Neural progenitor cell (in vitro differentiated cells): ENCODE data around the gene LPO.

Experiments used
- CTCF ChIP-seq: fragments of 200-600 bp; sonication (generic); IDR thresholded peaks from 2 replicates; pipeline ENCODE4 v1.5.1; 2017; ENCODE audit warnings: antibody characterized with exemption, mild to moderate bottlenecking
- EZH2 ChIP-seq: fragments of 200-600 bp; sonication (generic); IDR thresholded peaks from 2 replicates; pipeline ENCODE4 v1.6.1; 2017; ENCODE audit warnings: antibody characterized with exemption, mild to moderate bottlenecking, moderate library complexity
- EZH2phosphoT487 ChIP-seq: fragments of 200-600 bp; sonication (generic); IDR thresholded peaks from 2 replicates; pipeline ENCODE4 v1.6.1; 2017; ENCODE audit warnings: antibody characterized with exemption

GRCh38 chr17:58313815-58314705 is 75.7 kb downstream of the LPO start:
- TF ChIP-seq CTCF (no peak), EZH2 (no peak), EZH2phosphoT487 (no peak)
